SK-N-SH treated with all-trans-retinoic acid at 6 μM for 48 hours (cell line): ENCODE results near the gene PITPNC1.

Source experiments
- BACH2 ChIP-seq: fragments of 250-450 bp; sonication (Bioruptor Pico); IDR thresholded peaks from 2 replicates; pipeline ENCODE4 v1.9.0; 2021; ENCODE audit warnings: mild to moderate bottlenecking, borderline replicate concordance
- CSDC2 ChIP-seq: fragments of 250-450 bp; sonication (Bioruptor Pico); IDR thresholded peaks from 2 replicates; pipeline ENCODE4 v1.5.0; 2020; ENCODE audit warnings: mild to moderate bottlenecking, moderate library complexity
- ESRRG ChIP-seq: fragments of 250-450 bp; sonication (Bioruptor Pico); IDR thresholded peaks from 2 replicates; pipeline ENCODE4 v1.6.1; 2021; ENCODE audit warnings: mild to moderate bottlenecking
- GLIS3 ChIP-seq: fragments of 250-450 bp; sonication (Bioruptor Pico); IDR thresholded peaks from 2 replicates; pipeline ENCODE4 v1.5.0; 2020; ENCODE audit warnings: mild to moderate bottlenecking, moderate library complexity
- OSR1 ChIP-seq: fragments of 250-450 bp; sonication (Bioruptor Pico); IDR thresholded peaks from 2 replicates; pipeline ENCODE4 v1.8.0; 2022; ENCODE audit warnings: moderate library complexity, mild to moderate bottlenecking, inconsistent platforms
- PATZ1 ChIP-seq: fragments of 250-450 bp; sonication (Bioruptor Pico); IDR thresholded peaks from 2 replicates; pipeline ENCODE4 v1.8.0; 2020; ENCODE audit warnings: mild to moderate bottlenecking, moderate library complexity, borderline replicate concordance
- POU6F1 ChIP-seq: fragments of 250-450 bp; sonication (Bioruptor Pico); IDR thresholded peaks from 2 replicates; pipeline ENCODE4 v1.8.0; 2021; ENCODE audit warnings: low read depth, mild to moderate bottlenecking, moderate library complexity, borderline replicate concordance
- SNAI2 ChIP-seq: fragments of 250-450 bp; sonication (Bioruptor Pico); IDR thresholded peaks from 2 replicates; pipeline ENCODE4 v1.5.0; 2020; ENCODE audit warnings: mild to moderate bottlenecking, moderate library complexity
- TCF4 ChIP-seq: fragments of 250-450 bp; sonication (Bioruptor Pico); IDR thresholded peaks from 2 replicates; pipeline ENCODE4 v1.8.0; 2021; ENCODE audit warnings: mild to moderate bottlenecking, moderate library complexity, borderline replicate concordance
- TOX ChIP-seq: fragments of 250-450 bp; sonication (Bioruptor Pico); IDR thresholded peaks from 2 replicates; pipeline ENCODE4 v1.8.0; 2021; ENCODE audit warnings: mild to moderate bottlenecking, moderate library complexity, borderline replicate concordance
- ZFP3 ChIP-seq: fragments of 250-450 bp; sonication (Bioruptor Pico); IDR thresholded peaks from 2 replicates; pipeline ENCODE4 v1.5.0; 2020; ENCODE audit warnings: mild to moderate bottlenecking, moderate library complexity
- ZFP30 ChIP-seq: fragments of 450-650 bp; formaldehyde crosslinking; IDR thresholded peaks from 2 replicates; pipeline ENCODE4 v1.5.0; 2022; ENCODE audit warnings: mild to moderate bottlenecking, moderate library complexity
- ZNF565 ChIP-seq: fragments of 450-650 bp; formaldehyde crosslinking; conservative IDR thresholded peaks from 2 replicates; pipeline ENCODE4 v1.5.0; 2020; ENCODE audit warnings: low read depth, mild to moderate bottlenecking, moderate library complexity

GRCh38 chr17:67559381-67559966, 182.4 kb downstream of the PITPNC1 start:
- TF ChIP-seq OSR1, result no peak
- TF ChIP-seq SNAI2 (CRISPR knock-in tag), result no peak
- no peak for TF ChIP-seq ZFP30 (CRISPR knock-in tag)
- no peak for TF ChIP-seq CSDC2 (CRISPR knock-in tag)
- no peak for TF ChIP-seq ZFP3 (CRISPR knock-in tag)
- TF ChIP-seq GLIS3 (CRISPR knock-in tag), result no peak
- TF ChIP-seq TCF4 (CRISPR knock-in tag), result no peak
- no peak for TF ChIP-seq TOX
- no peak for TF ChIP-seq POU6F1 (CRISPR knock-in tag)
- TF ChIP-seq PATZ1 (CRISPR knock-in tag), result no peak
- TF ChIP-seq ZNF565 (CRISPR knock-in tag), result no peak
- no peak for TF ChIP-seq BACH2 (CRISPR knock-in tag)
- no peak for TF ChIP-seq ESRRG (CRISPR knock-in tag)
